ENCODE data around the gene G6PC3. TPM values are rescaled to one million over a fixed set of nuclear protein-coding genes. Genes with fewer than 3 reads are reported as not detected.

The G6PC3 gene
- total and polyA plus RNA-seq, 10 of the 15 experiments (the other 5 are each of a cell fraction or from before 2014, with no cell fraction given) = 13.0 to 93.7 (median 43.0) TPM

GRCh38 chr17:44120851-44121605, 50.5 kb downstream of the G6PC3 start:
- Histone ChIP-seq H3K36me3 (ENCODE audit: control insufficient read depth in 2 of 2, insufficient read depth in 2 of 2, low read length in 1 of 2) (peaks cover 0 to 1% of the 10 kb centered on the region in 2 experiments; a peak in 1 of 4 replicates), H3K9me3 (replicated peaks; ENCODE audit: control insufficient read depth, insufficient read depth, low read length) (no peaks in the 10 kb centered on the region), H3K79me2 (ENCODE audit: control insufficient read depth, insufficient read depth, low read length) (peaks cover 2% of the 10 kb centered on the region), H3K4me2 (ENCODE audit: control insufficient read depth, insufficient read depth) (no peak overlapping the region), H3K4me1 (ENCODE audit: control insufficient read depth, insufficient read depth, low read length) (peaks cover 8% of the 10 kb centered on the region; the same call in 1 of the 2 replicates), H3K27me3 (replicated peaks in 1 of 2; ENCODE audit: control insufficient read depth in 2 of 2, insufficient read depth in 2 of 2, low read length in 1 of 2) (no peaks in the 10 kb centered on the region), H4K20me1 (ENCODE audit: control insufficient read depth, insufficient read depth) (no peaks in the 10 kb centered on the region), H3K9ac (ENCODE audit: control insufficient read depth, insufficient read depth, low read length) (no peak overlapping the region), H3K4me3 (no peak overlapping the region), H2AFZ (ENCODE audit: control insufficient read depth, low read depth, low read length) (no peak overlapping the region), H3K27ac (ENCODE audit: control insufficient read depth, insufficient read depth) (no peak overlapping the region)
- intact Hi-C loops (cut with micrococcal nuclease; ENCODE audit: unreplicated experiment) = no loop called here
- ChIA-PET CTCF (interaction anchor here (0.5 to 4.1 kb wide), 7 partner anchors 10 to 177 kb away, joined by 3 to 40 read pairs (median 3); no protein-coding TSS in a partner anchor), SMC1A (ENCODE audit: uncharacterized antibody, unreplicated experiment) (interaction anchor here (0.6 kb wide), 1 partner anchor 576 kb away, joined by 4 read pairs; no protein-coding TSS in a partner anchor), RAD21 (ENCODE audit: unreplicated experiment) (no interaction called here), POLR2A (interaction anchor here (0.7 to 3.2 kb wide), 2 partner anchors 9 to 71 kb away, joined by 3 to 34 read pairs; no protein-coding TSS in a partner anchor)
- no peak for DNase-seq (ENCODE audit: low read depth, low spot score)
- BruUV-seq (replicated peaks) = TSS peak; percentile 11
- no peak for FAIRE-seq
- TF ChIP-seq SREBF2 (IDR thresholded peaks at IDR 0.05; ENCODE audit: low read length) = no peak
- TF ChIP-seq ZNF384 (IDR thresholded peaks at IDR 0.05; ENCODE audit: borderline replicate concordance, low read depth, low read length) = no peak
- in situ Hi-C loops (cut with MboI) = loop anchor here (25.0 kb wide), 1 partner anchor 909 kb away; the partner anchor contains the start of gene TMEM106A
- no peak for ATAC-seq
- 58% methylated on average over 8 of the region's 9 CpGs for WGBS (ENCODE audit: insufficient coverage, insufficient replicate concordance, low lambda C conversion rate, missing lambda C conversion rate)

GRCh38 chr17:44121997-44122815, 51.7 kb downstream of the G6PC3 start:
- intact Hi-C loops (cut with micrococcal nuclease; ENCODE audit: unreplicated experiment) = no loop called here
- H3K27me3 ChIP-seq (replicated peaks in 1 of 2; ENCODE audit: control insufficient read depth in 2 of 2, insufficient read depth in 2 of 2, low read length in 1 of 2) = no peaks in the 10 kb centered on the region
- peak overlapping the region; percentile 92 for H3K4me2 ChIP-seq (ENCODE audit: control insufficient read depth, insufficient read depth)
- DNase-seq (ENCODE audit: low read depth, low spot score) = no peak
- WGBS (ENCODE audit: insufficient coverage, insufficient replicate concordance, low lambda C conversion rate, missing lambda C conversion rate) = 36% methylated on average over 1 of the region's 1 CpG
- ChIA-PET RAD21 (ENCODE audit: unreplicated experiment) (interaction anchor here (1.0 to 1.1 kb wide), 3 partner anchors 10 to 56 kb away, joined by 3 to 4 read pairs (median 3); partner anchors contain the start of gene LSM12), CTCF (interaction anchor here (0.6 to 4.1 kb wide), 13 partner anchors 11 to 567 kb away, joined by 3 to 40 read pairs (median 4); partner anchors contain the start of gene CCDC43), POLR2A (interaction anchor here (1.6 to 3.2 kb wide), 2 partner anchors 10 to 64 kb away, joined by 10 to 34 read pairs; partner anchors contain the start of gene TMUB2), SMC1A (ENCODE audit: uncharacterized antibody, unreplicated experiment) (interaction anchor here (0.9 to 2.6 kb wide), 5 partner anchors 11 to 64 kb away, joined by 3 to 9 read pairs (median 4); partner anchors contain the start of gene TMUB2)
- no peak overlapping the region for H2AFZ ChIP-seq (ENCODE audit: control insufficient read depth, low read depth, low read length)
- H3K9me3 ChIP-seq (replicated peaks; ENCODE audit: control insufficient read depth, insufficient read depth, low read length) = no peaks in the 10 kb centered on the region
- TF ChIP-seq EZH2 (IDR thresholded peaks at IDR 0.05; ENCODE audit: borderline replicate concordance, control insufficient read depth, low read depth, low read length) (no peak), USF1 (IDR thresholded peaks at IDR 0.05; ENCODE audit: borderline replicate concordance, extremely low read length, insufficient read depth, low read depth, low read length) (no peak), POLR2AphosphoS5 (IDR thresholded peaks at IDR 0.05; ENCODE audit: low read length) (no peak), ATF7 (IDR thresholded peaks at IDR 0.05; ENCODE audit: low read depth) (0 out of 2 replicates have a peak, but pooled peaks have one; percentile 16), TCF7 (IDR thresholded peaks at IDR 0.05; ENCODE audit: borderline replicate concordance) (no peak)
- H3K4me1 ChIP-seq (ENCODE audit: control insufficient read depth, insufficient read depth, low read length) = peaks cover 8% of the 10 kb centered on the region; the same call in 1 of the 2 replicates
- no peaks in the 10 kb centered on the region for H3K36me3 ChIP-seq (ENCODE audit: control insufficient read depth in 2 of 2, insufficient read depth in 2 of 2, low read length in 1 of 2)
- FAIRE-seq = no peak
- H3K79me2 ChIP-seq (ENCODE audit: control insufficient read depth, insufficient read depth, low read length) = peaks cover 2% of the 10 kb centered on the region
- in situ Hi-C loops (cut with MboI) = loop anchor here (25.0 kb wide), 1 partner anchor 910 kb away; the partner anchor contains the start of gene TMEM106A
- H3K9ac ChIP-seq (ENCODE audit: control insufficient read depth, insufficient read depth, low read length) = peak overlapping the region; percentile 74; the same call in 1 of the 2 replicates
- H4K20me1 ChIP-seq (ENCODE audit: control insufficient read depth, insufficient read depth) = no peaks in the 10 kb centered on the region
- peak overlapping the region; percentile 95 for H3K4me3 ChIP-seq
- H3K27ac ChIP-seq (ENCODE audit: control insufficient read depth, insufficient read depth) = no peak overlapping the region
- BruUV-seq (replicated peaks) = TSS peak; percentile 54
- no peak for ATAC-seq
